B cell (primary cell): Measurements from ENCODE around the gene TMEM255B.
"Not testable (repeated sequence)": the region's sequence is repeated elsewhere in the genome, so short reads cannot be mapped to it uniquely, and the experiment has no call there.

ENCODE experiments used
- CTCF ChIP-seq: fragments of 200-600 bp; IDR thresholded peaks from one replicate; pipeline ENCODE4 v1.8.0; 2022; ENCODE audit warnings: antibody characterized with exemption, mild to moderate bottlenecking
- EZH2 ChIP-seq: IDR thresholded peaks from 2 replicates; pipeline ENCODE4 v1.6.1; 2012; ENCODE audit warnings: borderline replicate concordance, low read depth, mild to moderate bottlenecking, moderate library complexity, low read length; ENCODE audit not compliant: insufficient read depth, poor library complexity, severe bottlenecking

DNA sequence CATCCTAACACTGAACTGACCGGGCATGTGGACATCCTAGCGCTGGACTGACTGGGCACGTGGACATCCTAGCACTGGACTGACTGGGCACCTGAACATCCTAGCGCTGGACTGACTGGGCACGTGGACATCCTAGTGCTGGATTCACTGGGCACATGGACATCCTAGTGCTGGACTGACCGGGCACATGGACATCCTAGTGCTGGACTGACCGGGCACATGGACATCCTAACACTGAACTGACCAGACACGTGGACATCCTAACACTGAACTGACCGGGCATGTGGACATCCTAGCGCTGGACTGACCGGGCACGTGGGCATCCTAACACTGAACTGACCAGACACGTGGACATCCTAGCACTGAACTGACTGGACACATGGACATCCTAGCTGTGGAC is 30.9 kb downstream of the TMEM255B start:
- TF ChIP-seq CTCF, EZH2: not testable (repeated sequence)
